HEK293T (cell line): Measurements from ENCODE around the gene SETD2.

Experiments
- BHLHE40 ChIP-seq: fragments of 450-650 bp; IDR thresholded peaks from 2 replicates; pipeline ENCODE4 v1.6.1; 2016; ENCODE audit warnings: mild to moderate bottlenecking, moderate library complexity, borderline replicate concordance
- CTBP1 ChIP-seq: fragments of 450-650 bp; IDR thresholded peaks from 2 replicates; pipeline ENCODE4 v1.6.1; 2016; ENCODE audit warnings: borderline replicate concordance
- FOXK2 ChIP-seq: fragments of 450-650 bp; IDR thresholded peaks from 2 replicates; pipeline ENCODE4 v1.6.1; 2016; ENCODE audit warnings: mild to moderate bottlenecking
- FOXM1 ChIP-seq: fragments of 450-650 bp; IDR thresholded peaks from 2 replicates; pipeline ENCODE4 v1.6.1; 2017; ENCODE audit warnings: mild to moderate bottlenecking, borderline replicate concordance
- LEF1 ChIP-seq: fragments of 450-650 bp; IDR thresholded peaks from 2 replicates; pipeline ENCODE4 v1.6.1; 2017; ENCODE audit warnings: mild to moderate bottlenecking, borderline replicate concordance
- SP1 ChIP-seq: fragments of 450-650 bp; IDR thresholded peaks from 2 replicates; pipeline ENCODE4 v1.6.1; 2017
- SUZ12 ChIP-seq: fragments of 450-650 bp; IDR thresholded peaks from 2 replicates; pipeline ENCODE4 v1.6.1; 2016; ENCODE audit warnings: mild to moderate bottlenecking
- TARDBP ChIP-seq: fragments of 450-650 bp; IDR thresholded peaks from 2 replicates; pipeline ENCODE4 v1.6.1; 2016
- ZNF384 ChIP-seq: fragments of 450-650 bp; IDR thresholded peaks from 2 replicates; pipeline ENCODE4 v1.6.1; 2016
- TF ChIP-seq, protein P1 (sequence below): fragments of 450-650 bp; IDR thresholded peaks from 2 replicates; pipeline ENCODE4 v1.6.1; 2016

DNA sequence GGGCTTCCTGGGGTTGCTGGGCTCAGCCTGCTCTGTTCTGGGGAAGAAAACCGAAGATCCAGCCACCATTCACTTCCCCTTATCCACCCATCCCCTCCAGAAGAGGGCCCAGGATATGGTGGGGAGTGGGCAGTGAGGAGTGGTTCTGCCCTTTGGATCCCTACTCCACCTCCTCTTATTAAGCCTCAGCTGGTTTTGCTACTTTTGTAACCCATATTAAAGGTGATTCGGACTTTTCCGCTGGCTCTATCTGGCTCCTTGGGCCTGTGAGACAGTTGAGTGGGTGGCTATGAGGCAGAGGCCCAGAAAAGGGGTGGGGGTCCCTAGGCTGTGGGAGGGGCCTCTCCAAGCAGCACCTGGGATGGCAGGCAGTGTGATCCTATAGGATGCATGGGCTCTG lies 150.7 kb downstream of the SETD2 start:
- TF ChIP-seq, protein P1, sequence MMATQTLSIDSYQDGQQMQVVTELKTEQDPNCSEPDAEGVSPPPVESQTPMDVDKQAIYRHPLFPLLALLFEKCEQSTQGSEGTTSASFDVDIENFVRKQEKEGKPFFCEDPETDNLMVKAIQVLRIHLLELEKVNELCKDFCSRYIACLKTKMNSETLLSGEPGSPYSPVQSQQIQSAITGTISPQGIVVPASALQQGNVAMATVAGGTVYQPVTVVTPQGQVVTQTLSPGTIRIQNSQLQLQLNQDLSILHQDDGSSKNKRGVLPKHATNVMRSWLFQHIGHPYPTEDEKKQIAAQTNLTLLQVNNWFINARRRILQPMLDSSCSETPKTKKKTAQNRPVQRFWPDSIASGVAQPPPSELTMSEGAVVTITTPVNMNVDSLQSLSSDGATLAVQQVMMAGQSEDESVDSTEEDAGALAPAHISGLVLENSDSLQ = no peak
- TF ChIP-seq FOXK2 (no peak), FOXM1 (no peak), LEF1 (no peak), ZNF384 (no peak), SP1 (no peak), BHLHE40 (no peak), SUZ12 (no peak), TARDBP (no peak), CTBP1 (no peak)
